ENCODE data around the gene TFEB.

Gene TFEB

DNA sequence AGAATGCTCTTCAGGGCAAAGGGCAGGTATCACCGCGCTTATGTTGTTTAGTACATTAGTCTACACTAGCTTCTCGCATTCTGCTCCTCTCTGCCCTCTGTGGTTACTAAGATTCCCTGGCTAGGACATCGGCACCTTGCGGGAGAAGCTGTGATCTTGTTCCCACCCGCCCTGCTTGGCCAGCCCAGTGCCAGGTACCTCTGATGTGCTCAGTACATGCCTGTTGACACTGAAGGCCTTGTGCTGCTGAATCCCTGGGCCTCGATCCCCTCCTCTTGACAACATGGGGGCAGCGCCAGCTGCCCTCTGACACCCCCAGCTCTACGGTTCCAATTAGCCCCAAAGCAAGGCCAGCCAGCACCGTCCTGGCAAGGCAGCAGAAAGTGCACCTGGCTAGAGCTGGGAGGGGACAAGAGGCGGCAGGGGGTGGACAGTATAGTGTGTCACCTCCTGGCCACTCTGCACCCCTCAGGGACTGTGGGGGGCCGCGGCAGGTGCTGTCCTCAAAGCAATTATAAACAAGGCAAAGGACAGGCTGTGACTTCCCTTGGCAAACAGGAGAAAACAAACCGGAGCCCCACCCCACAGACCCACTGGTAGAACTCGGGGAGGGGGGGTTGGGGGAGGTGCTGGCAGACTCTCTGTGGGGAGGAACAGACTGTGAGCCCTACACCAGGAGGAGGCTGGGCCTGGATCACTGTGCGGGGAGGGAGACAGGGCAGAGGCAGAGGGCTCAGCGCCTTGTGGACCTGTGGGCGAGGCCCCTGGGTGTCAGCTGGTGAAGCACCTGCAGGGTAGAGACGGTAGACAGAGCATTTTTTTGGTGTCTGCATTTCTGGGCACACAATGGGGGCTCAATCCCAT is 7.1 kb downstream of the TFEB start:
- H3K4me3 ChIP-seq (ENCODE audit: low read depth, low read length): peak overlapping the region; percentile 83
- TF ChIP-seq, protein P1, sequence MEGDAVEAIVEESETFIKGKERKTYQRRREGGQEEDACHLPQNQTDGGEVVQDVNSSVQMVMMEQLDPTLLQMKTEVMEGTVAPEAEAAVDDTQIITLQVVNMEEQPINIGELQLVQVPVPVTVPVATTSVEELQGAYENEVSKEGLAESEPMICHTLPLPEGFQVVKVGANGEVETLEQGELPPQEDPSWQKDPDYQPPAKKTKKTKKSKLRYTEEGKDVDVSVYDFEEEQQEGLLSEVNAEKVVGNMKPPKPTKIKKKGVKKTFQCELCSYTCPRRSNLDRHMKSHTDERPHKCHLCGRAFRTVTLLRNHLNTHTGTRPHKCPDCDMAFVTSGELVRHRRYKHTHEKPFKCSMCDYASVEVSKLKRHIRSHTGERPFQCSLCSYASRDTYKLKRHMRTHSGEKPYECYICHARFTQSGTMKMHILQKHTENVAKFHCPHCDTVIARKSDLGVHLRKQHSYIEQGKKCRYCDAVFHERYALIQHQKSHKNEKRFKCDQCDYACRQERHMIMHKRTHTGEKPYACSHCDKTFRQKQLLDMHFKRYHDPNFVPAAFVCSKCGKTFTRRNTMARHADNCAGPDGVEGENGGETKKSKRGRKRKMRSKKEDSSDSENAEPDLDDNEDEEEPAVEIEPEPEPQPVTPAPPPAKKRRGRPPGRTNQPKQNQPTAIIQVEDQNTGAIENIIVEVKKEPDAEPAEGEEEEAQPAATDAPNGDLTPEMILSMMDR (IDR thresholded peaks at IDR 0.05; ENCODE audit: insufficient read depth, low read depth, low read length, missing control alignments): no peak
- peak; percentile 21 for DNase-seq (ENCODE audit: low read depth)

DNA sequence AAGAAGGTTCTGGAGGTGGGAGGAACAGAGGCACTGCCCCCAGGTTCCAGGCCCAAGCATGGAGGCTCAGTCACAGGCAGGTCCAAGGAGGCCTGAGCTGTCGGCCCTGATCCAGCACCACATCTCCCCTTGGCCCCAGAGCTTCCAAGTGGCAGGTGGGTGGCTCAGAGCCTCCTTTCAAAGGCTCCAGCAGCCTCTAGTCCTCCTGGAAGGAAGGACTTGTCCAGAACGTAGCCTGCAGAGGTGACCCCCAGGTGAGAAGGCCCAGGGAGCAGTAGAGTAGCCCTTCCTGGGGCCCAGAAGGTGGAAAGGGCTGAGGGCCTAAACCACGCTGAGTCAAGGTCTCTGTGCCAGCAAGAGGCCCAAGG is 7.7 kb downstream of the TFEB start:
- no peak overlapping the region for H3K4me3 ChIP-seq (ENCODE audit: low read depth, low read length)
- no peak for DNase-seq (ENCODE audit: low read depth)
- TF ChIP-seq, protein P1 (IDR thresholded peaks at IDR 0.05; ENCODE audit: insufficient read depth, low read depth, low read length, missing control alignments): no peak

DNA sequence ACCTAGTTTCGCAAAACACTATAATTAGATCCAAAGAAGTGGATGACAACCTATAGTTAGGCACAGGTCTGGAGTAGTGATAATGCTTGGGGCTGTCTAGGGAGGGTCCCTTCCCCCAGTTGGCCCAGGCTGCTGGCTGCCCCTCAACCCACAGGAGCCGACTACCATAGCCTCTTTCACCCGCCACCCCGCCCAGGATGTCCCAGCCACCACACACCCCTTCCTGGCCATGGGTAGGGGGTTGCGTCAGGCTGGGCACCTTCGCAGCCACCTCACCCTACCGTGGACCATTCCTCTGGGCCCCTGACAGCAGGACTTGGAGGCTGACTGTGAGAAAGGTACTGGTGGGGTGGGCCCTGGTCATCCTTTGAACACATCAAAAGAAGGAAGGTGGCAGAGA is 8.5 kb downstream of the TFEB start:
- no peak for DNase-seq (ENCODE audit: low read depth)
- TF ChIP-seq, protein P1 (IDR thresholded peaks at IDR 0.05; ENCODE audit: insufficient read depth, low read depth, low read length, missing control alignments): no peak
- no peak overlapping the region for H3K4me3 ChIP-seq (ENCODE audit: low read depth, low read length)

DNA sequence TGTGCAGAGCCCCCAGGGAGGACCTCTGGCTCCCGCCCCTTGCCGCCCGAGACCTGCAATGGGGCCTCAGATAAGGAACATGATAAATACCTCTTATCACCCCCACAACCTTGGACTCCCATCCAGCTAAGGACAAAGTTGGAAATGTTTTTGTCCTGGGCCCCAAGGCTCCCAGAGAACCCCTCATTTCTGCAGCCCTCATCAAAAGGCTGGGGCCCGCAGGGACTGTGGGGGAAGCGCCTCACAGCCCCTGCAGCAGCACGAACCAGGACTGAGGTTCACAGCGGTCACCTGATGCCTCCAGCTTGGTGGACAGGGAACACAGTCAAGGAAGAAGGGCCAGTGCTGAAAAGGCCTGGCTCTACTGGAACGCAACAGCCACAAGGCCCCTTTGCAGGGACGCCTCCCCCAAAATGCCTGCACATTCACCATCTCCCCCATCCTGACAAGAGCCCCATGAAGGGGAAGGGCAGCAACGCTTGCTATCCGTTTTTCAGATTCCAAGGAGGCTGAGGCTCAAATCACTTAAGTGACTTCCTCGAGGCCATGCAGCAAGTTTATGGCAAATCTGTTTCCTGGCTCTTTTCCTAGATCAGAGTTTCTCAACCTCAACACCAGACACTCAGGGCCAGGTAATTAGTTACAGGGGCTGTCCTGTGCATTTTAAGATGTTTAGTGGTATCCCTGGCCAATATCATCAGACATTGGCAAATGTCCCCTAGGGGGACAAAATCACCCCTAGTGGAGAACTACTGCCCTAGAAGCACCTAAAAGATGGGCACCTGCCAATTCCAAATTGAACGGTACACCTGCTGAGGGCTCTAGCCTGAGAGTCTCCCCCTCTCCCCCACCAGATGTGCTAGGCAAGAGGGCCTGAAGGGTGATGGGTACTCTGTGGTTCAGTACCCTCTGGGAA is 10.6 kb downstream of the TFEB start:
- DNase-seq (ENCODE audit: low read depth): no peak
- TF ChIP-seq, protein P1 (IDR thresholded peaks at IDR 0.05; ENCODE audit: insufficient read depth, low read depth, low read length, missing control alignments): peak; percentile 22
- peak overlapping the region; percentile 83 for H3K4me3 ChIP-seq (ENCODE audit: low read depth, low read length)

DNA sequence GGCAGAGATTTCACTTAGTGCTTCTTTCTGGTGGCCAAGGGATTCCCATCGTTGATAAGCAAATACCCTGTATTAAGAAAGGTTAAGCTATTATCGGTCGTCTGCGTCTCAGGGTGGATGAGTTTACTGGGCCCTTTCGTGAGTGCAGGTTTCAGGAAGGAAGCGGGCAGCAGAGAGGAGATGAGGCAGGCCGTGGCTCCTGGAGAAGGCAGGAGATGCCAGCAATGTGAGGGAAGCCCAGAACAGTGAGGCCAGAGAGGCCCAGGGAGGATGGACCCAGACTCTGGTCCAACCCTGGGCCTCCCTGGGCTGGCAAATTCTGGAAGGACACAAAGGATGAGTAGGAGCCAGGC is 11.2 kb downstream of the TFEB start:
- TF ChIP-seq, protein P1 (IDR thresholded peaks at IDR 0.05; ENCODE audit: insufficient read depth, low read depth, low read length, missing control alignments): no peak
- peak; percentile 60 for DNase-seq (ENCODE audit: low read depth)
- peak overlapping the region; percentile 83 for H3K4me3 ChIP-seq (ENCODE audit: low read depth, low read length)

DNA sequence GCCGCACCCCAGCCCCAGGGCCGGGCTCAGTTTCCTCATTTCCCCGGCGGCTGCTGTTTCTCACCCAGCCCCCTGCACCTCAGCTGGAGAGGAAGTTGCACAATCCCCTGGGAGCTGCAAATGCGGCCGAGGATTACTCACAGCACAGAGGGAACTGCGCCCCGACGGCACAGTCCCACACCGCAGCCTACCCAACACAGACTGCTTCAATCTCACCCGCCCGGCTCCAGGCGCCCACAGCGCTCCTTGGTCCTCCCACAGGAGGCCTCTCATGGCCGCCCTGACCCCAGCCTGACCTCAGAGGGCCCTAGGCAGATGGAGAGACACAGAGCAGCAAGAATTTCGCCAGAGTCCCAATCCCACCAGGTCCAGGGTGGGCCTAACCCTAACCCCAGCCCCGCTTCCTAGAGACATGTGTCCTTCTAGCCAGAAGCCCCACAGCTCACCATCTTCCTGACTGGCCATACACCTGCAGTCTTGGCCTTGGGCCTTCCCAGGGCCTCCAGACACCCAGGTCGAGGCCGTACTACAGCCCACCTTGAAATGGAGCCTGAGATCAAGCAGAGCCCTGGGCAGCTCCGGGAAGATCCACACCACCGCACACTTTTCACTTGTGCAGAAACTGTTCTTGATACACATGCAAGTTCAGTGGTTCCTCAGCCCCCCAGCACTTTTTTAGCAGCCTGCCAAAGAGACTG is 11.7 kb downstream of the TFEB start:
- TF ChIP-seq, protein P1 (IDR thresholded peaks at IDR 0.05; ENCODE audit: insufficient read depth, low read depth, low read length, missing control alignments): peak; percentile 7
- H3K4me3 ChIP-seq (ENCODE audit: low read depth, low read length): peak overlapping the region; percentile 83
- peak; percentile 94 for DNase-seq (ENCODE audit: low read depth)
